HT-29 (cell line): ENCODE measurements around the gene ANKRD16. TPM values are rescaled to one million over a fixed set of nuclear protein-coding genes. Genes with fewer than 3 reads are reported as not detected.

ENCODE experiments used
- total RNA-seq: library from RNA; depleted of rRNA; stranded (reverse); fragments of >200 nt; shearing (Covaris generic); gene quantifications from 2 replicates; pipeline ENCODE4 v1.2.3, GENCODE V29; 2014; rRNA removed

ANKRD16 gene
- total RNA-seq, 1 experiment from 2014 or later = 12.7 TPM

Other genes with a start within 250 kb of the ANKRD16 start
- gene ASB13, start 223.3 kb downstream of the ANKRD16 start, total RNA-seq = 32.6 and 34.7 TPM in 2 replicates
- 49.7 and 67.4 TPM in 2 replicates for gene TASOR2, start 205.1 kb downstream of the ANKRD16 start, total RNA-seq
- gene GDI2, start 76.5 kb downstream of the ANKRD16 start, total RNA-seq = 185 and 211 TPM in 2 replicates
- gene FBH1, start 350 bp upstream of the ANKRD16 start, total RNA-seq = 63.0 and 85.9 TPM in 2 replicates
- 12.4 and 14.1 TPM in 2 replicates for gene IL15RA, start 87.7 kb upstream of the ANKRD16 start, total RNA-seq
- gene IL2RA, start 172.5 kb upstream of the ANKRD16 start, total RNA-seq = not detected in 2 replicates
- 47.7 and 48.7 TPM in 2 replicates for gene RBM17, start 199.1 kb upstream of the ANKRD16 start, total RNA-seq